ENCODE measurements around the gene ULK4.

The ULK4 gene

DNA sequence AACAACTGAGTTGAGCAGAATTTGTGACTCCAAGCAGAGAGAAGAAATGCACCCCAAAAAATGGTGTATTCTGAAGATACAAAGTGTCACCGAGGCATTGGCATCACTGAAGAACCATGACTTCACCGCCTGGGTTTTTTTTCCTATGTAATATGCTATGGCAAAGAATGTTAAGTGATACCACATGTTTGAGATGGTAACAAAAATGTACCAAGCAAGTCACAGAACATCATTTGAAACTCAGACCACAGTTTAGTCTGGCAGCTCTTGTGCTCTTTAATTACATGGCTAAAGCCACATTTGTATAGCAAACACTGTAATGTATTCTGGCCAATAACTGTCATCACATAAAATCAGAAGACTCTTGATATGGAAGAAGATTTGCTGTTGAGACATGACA lies 323.5 kb downstream of the ULK4 start:
- Histone ChIP-seq H3K4me3 (ENCODE audit: low read length) (no peak overlapping the region), H3K9me3 (ENCODE audit: control insufficient read depth, low read length) (no peaks in the 10 kb centered on the region), H3K4me1 (ENCODE audit: control insufficient read depth, insufficient read depth, low read length) (no peaks in the 10 kb centered on the region), H3K27me3 (ENCODE audit: control insufficient read depth, insufficient read depth, low read length) (no peaks in the 10 kb centered on the region), H3K36me3 (ENCODE audit: control insufficient read depth, insufficient read depth, low read length) (no peaks in the 10 kb centered on the region), H3K9ac (ENCODE audit: low read length) (no peak overlapping the region)

DNA sequence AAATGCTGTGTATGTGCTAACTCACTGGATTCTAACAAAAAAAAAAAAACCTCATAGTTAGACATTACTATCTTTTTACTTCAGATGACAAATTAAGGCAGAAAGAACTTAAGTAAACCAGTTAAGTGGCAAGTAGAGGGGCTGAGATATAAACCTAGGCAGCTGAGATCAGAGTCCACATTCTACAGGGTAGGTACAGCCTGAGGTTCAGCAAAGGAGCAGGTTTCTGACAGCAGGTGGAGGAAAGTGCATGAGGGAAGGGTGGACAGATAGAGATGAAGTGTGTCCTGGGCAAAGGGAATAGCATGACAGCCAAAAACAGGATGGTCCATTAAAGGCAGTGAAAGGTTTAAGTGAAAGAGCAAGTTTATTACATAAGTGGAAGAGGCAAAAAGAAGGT lies 329.2 kb downstream of the ULK4 start:
- Histone ChIP-seq H3K9ac (ENCODE audit: low read length) (no peak overlapping the region), H3K4me3 (ENCODE audit: low read length) (no peak overlapping the region), H3K36me3 (ENCODE audit: control insufficient read depth, insufficient read depth, low read length) (no peaks in the 10 kb centered on the region), H3K27me3 (ENCODE audit: control insufficient read depth, insufficient read depth, low read length) (no peaks in the 10 kb centered on the region), H3K9me3 (ENCODE audit: control insufficient read depth, low read length) (no peaks in the 10 kb centered on the region), H3K4me1 (ENCODE audit: control insufficient read depth, insufficient read depth, low read length) (peaks cover 14% of the 10 kb centered on the region)

DNA sequence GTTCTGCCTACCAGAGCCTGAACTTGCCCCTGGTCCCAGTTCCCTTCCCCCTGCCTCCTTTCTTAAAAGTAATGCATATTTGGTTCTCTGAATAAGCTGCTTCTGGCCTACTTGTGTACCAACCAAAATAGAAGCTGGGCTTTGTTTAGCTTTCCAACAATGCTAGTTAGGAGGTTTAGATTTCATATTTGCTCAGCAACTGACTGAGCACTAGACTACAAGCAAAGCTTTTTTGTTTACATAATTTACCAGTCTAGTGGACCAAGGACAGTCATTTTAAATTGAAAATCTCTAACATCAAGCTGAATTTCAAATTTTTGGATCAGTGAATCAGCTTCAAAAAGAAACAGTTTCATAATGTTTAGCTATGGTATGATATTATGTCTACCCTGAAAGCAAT lies 331.2 kb downstream of the ULK4 start:
- Histone ChIP-seq H3K27me3 (ENCODE audit: control insufficient read depth, insufficient read depth, low read length) (no peaks in the 10 kb centered on the region), H3K36me3 (ENCODE audit: control insufficient read depth, insufficient read depth, low read length) (no peaks in the 10 kb centered on the region), H3K9ac (ENCODE audit: low read length) (no peak overlapping the region), H3K9me3 (ENCODE audit: control insufficient read depth, low read length) (no peaks in the 10 kb centered on the region), H3K4me3 (ENCODE audit: low read length) (no peak overlapping the region), H3K4me1 (ENCODE audit: control insufficient read depth, insufficient read depth, low read length) (peaks cover 22% of the 10 kb centered on the region)

DNA sequence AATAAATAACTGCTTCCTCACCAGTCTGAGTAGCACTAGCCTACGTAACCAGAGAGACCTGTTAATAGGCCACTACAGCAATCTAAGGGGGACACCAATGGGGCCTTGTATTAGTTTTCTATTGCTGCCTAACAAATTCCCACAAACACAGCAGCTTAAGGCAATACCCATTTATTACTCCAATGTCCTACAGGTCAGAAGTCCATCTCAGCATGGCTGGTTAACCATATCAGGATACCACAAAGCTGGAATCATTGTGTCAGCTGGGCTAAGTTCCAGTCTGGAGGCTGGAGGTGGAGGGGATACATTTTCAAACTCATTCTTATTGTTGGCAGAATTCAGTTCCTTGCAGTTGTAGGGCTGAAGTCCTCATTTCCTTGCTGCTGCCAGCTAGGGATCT lies 331.9 kb downstream of the ULK4 start:
- H3K9me3 ChIP-seq (ENCODE audit: control insufficient read depth, low read length), result no peaks in the 10 kb centered on the region
- peaks cover 22% of the 10 kb centered on the region for H3K4me1 ChIP-seq (ENCODE audit: control insufficient read depth, insufficient read depth, low read length)
- no peak overlapping the region for H3K4me3 ChIP-seq (ENCODE audit: low read length)
- H3K36me3 ChIP-seq (ENCODE audit: control insufficient read depth, insufficient read depth, low read length), result no peaks in the 10 kb centered on the region
- H3K27me3 ChIP-seq (ENCODE audit: control insufficient read depth, insufficient read depth, low read length), result no peaks in the 10 kb centered on the region
- no peak overlapping the region for H3K9ac ChIP-seq (ENCODE audit: low read length)

DNA sequence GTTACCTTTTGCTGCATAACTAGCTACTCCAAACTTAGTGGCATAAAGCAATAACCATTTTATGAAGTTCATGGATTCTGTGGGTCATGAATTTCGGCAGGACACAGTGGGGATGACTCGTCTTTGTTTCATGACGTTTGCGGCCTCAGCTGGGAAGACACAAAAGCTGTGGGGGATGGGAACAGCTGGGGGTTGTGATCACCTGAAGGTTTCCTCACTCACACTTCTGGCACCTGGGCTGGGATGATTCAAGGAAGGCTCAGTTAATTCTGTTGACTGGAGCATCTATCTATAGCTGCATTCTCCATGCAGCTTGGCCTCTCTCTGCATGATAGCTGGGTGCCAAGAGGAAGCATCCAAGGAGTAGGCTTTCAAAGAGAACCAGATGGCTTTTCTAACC lies 332.8 kb downstream of the ULK4 start:
- H3K9me3 ChIP-seq (ENCODE audit: control insufficient read depth, low read length), result no peaks in the 10 kb centered on the region
- no peaks in the 10 kb centered on the region for H3K36me3 ChIP-seq (ENCODE audit: control insufficient read depth, insufficient read depth, low read length)
- H3K4me3 ChIP-seq (ENCODE audit: low read length), result no peak overlapping the region
- H3K27me3 ChIP-seq (ENCODE audit: control insufficient read depth, insufficient read depth, low read length), result no peaks in the 10 kb centered on the region
- H3K4me1 ChIP-seq (ENCODE audit: control insufficient read depth, insufficient read depth, low read length), result peaks cover 22% of the 10 kb centered on the region
- no peak overlapping the region for H3K9ac ChIP-seq (ENCODE audit: low read length)

- Histone ChIP-seq H3K9ac (ENCODE audit: low read length) (no peak overlapping the region), H3K4me3 (ENCODE audit: low read length) (no peak overlapping the region), H3K36me3 (ENCODE audit: control insufficient read depth, insufficient read depth, low read length) (no peaks in the 10 kb centered on the region), H3K9me3 (ENCODE audit: control insufficient read depth, low read length) (no peaks in the 10 kb centered on the region), H3K27me3 (ENCODE audit: control insufficient read depth, insufficient read depth, low read length) (no peaks in the 10 kb centered on the region), H3K4me1 (ENCODE audit: control insufficient read depth, insufficient read depth, low read length) (peaks cover 22% of the 10 kb centered on the region)
These were observed 334.3 kb downstream of the ULK4 start for GRCh38 chr3:41627477-41628087.

DNA sequence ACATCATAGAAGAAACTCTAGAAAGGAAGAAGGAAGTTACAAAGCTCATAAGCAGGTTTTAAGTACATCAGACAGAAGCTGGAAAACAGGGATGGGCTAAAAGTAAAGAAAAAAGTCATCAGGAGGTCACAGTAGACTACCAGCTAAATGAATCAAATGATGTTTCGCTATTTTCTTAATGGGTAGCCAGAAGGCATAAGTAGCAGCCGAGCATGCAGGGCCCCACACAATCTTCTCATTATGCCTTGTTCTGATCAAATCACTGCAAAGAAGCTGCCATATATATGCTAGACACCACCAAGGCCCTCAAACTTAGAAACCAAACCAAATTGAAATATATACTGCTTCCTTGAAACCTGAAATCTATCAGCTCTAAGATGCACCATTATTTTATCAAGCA lies 349.1 kb downstream of the ULK4 start:
- Histone ChIP-seq H3K4me1 (ENCODE audit: control insufficient read depth, insufficient read depth, low read length) (no peaks in the 10 kb centered on the region), H3K4me3 (ENCODE audit: low read length) (no peak overlapping the region), H3K36me3 (ENCODE audit: control insufficient read depth, insufficient read depth, low read length) (no peaks in the 10 kb centered on the region), H3K27me3 (ENCODE audit: control insufficient read depth, insufficient read depth, low read length) (no peaks in the 10 kb centered on the region), H3K9ac (ENCODE audit: low read length) (no peak overlapping the region), H3K9me3 (ENCODE audit: control insufficient read depth, low read length) (no peaks in the 10 kb centered on the region)

DNA sequence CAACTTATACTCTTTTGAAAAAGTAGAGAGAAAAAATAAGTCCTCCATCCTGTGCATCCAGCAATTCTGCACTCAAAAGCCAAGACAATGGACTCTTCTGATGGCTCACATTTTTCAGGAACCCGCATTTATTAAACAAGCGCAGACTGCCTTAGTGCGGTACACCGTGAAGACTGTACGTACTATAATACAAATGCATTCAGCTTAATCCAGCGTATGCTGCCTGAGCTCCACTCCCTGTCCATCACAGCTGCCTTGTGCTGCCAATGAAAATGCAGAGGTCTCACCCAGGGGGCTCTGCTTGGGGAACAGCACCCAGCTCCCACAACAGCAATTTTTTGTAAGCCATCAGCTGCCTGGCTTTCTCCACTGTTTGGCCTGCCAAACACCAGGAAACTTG lies 350.9 kb downstream of the ULK4 start:
- Histone ChIP-seq H3K4me3 (ENCODE audit: low read length) (no peak overlapping the region), H3K36me3 (ENCODE audit: control insufficient read depth, insufficient read depth, low read length) (no peaks in the 10 kb centered on the region), H3K9me3 (ENCODE audit: control insufficient read depth, low read length) (no peaks in the 10 kb centered on the region), H3K4me1 (ENCODE audit: control insufficient read depth, insufficient read depth, low read length) (no peaks in the 10 kb centered on the region), H3K9ac (ENCODE audit: low read length) (no peak overlapping the region), H3K27me3 (ENCODE audit: control insufficient read depth, insufficient read depth, low read length) (no peaks in the 10 kb centered on the region)

DNA sequence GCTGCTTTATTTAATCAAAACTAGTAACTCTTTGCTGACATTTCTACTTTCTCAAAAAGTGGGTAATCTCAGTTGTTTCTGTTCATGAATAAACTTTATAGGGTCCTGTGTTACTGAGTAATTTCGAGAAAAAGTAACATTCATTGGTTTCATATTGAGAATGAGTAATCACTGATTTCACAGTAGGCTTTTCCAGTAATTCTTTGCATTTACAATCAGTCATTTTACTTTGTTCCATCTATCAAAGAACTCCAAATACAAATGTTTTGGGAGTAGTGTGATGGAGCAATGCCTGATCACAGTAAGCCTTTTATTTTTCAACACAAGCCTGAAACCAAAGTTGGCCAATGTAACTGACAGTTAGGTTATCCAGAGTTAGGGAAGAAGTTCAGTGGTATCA lies 353.6 kb downstream of the ULK4 start:
- H3K4me3 ChIP-seq (ENCODE audit: low read length), result no peak overlapping the region

GRCh38 chr3:41603807-41604206 lies 358.1 kb downstream of the ULK4 start:
- Histone ChIP-seq H3K4me3 (ENCODE audit: low read length) (no peak overlapping the region), H3K9me3 (ENCODE audit: control insufficient read depth, low read length) (no peaks in the 10 kb centered on the region), H3K27me3 (ENCODE audit: control insufficient read depth, insufficient read depth, low read length) (no peaks in the 10 kb centered on the region), H3K4me1 (ENCODE audit: control insufficient read depth, insufficient read depth, low read length) (no peaks in the 10 kb centered on the region), H3K36me3 (ENCODE audit: control insufficient read depth, insufficient read depth, low read length) (no peaks in the 10 kb centered on the region), H3K9ac (ENCODE audit: low read length) (no peak overlapping the region)

More for the DNA sequence above, 353.6 kb downstream of the ULK4 start:
- no peaks in the 10 kb centered on the region for H3K4me1 ChIP-seq (ENCODE audit: control insufficient read depth, insufficient read depth, low read length)
- H3K36me3 ChIP-seq (ENCODE audit: control insufficient read depth, insufficient read depth, low read length), result no peaks in the 10 kb centered on the region
- H3K27me3 ChIP-seq (ENCODE audit: control insufficient read depth, insufficient read depth, low read length), result no peaks in the 10 kb centered on the region
- H3K9ac ChIP-seq (ENCODE audit: low read length), result no peak overlapping the region
- H3K9me3 ChIP-seq (ENCODE audit: control insufficient read depth, low read length), result no peaks in the 10 kb centered on the region

DNA sequence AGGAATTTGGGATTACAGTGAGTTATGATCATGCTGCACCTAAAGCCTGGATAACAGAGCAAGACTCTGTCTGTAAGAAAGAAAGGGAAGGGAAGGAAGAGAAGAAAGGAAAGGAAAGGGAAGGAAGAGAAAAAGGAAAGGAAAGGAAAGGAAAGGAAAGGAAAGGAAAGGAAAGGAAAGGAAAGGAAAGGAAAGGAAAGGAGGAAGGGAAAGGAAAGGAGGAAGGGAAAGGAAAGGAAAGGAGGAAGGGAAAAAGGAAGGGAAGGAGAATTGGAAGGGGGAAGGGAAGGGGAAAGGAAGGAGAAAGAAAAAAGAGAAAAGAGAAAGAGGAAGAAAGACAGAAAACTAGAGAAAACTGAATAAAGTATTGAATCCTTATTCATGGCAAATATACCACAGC lies 359.8 kb downstream of the ULK4 start:
- H3K9ac ChIP-seq (ENCODE audit: low read length), result no peak overlapping the region
- H3K4me1 ChIP-seq (ENCODE audit: control insufficient read depth, insufficient read depth, low read length), result no peaks in the 10 kb centered on the region
- H3K9me3 ChIP-seq (ENCODE audit: control insufficient read depth, low read length), result no peaks in the 10 kb centered on the region
- no peak overlapping the region for H3K4me3 ChIP-seq (ENCODE audit: low read length)
- H3K36me3 ChIP-seq (ENCODE audit: control insufficient read depth, insufficient read depth, low read length), result no peaks in the 10 kb centered on the region
- no peaks in the 10 kb centered on the region for H3K27me3 ChIP-seq (ENCODE audit: control insufficient read depth, insufficient read depth, low read length)

- Histone ChIP-seq H3K27me3 (ENCODE audit: control insufficient read depth, insufficient read depth, low read length) (no peaks in the 10 kb centered on the region), H3K4me1 (ENCODE audit: control insufficient read depth, insufficient read depth, low read length) (no peaks in the 10 kb centered on the region), H3K9ac (ENCODE audit: low read length) (no peak overlapping the region), H3K9me3 (ENCODE audit: control insufficient read depth, low read length) (no peaks in the 10 kb centered on the region), H3K36me3 (ENCODE audit: control insufficient read depth, insufficient read depth, low read length) (no peaks in the 10 kb centered on the region), H3K4me3 (ENCODE audit: low read length) (no peak overlapping the region)
These were observed 360.4 kb downstream of the ULK4 start for GRCh38 chr3:41601404-41601987.

DNA sequence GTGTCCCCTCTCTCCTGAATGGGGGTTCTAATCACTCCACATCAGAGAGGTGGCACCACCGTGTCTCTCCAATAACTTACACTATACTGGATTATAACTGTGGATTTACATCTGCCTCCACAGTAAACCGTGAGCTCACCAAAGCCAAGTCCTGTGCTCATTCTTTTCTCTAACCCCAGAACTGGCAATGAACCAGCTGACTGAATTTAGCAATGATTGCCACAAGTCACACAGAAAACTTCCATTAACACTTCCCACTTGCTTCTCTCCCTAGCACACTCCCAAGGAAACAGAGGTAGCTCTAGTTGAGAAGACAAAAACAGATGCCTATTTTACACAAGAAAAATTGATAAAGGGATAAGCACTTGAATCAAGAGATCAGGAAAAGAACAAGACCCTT lies 361.3 kb downstream of the ULK4 start:
- no peak overlapping the region for H3K4me3 ChIP-seq (ENCODE audit: low read length)
- no peaks in the 10 kb centered on the region for H3K4me1 ChIP-seq (ENCODE audit: control insufficient read depth, insufficient read depth, low read length)
- H3K9me3 ChIP-seq (ENCODE audit: control insufficient read depth, low read length), result no peaks in the 10 kb centered on the region
- no peak overlapping the region for H3K9ac ChIP-seq (ENCODE audit: low read length)
- no peaks in the 10 kb centered on the region for H3K27me3 ChIP-seq (ENCODE audit: control insufficient read depth, insufficient read depth, low read length)
- H3K36me3 ChIP-seq (ENCODE audit: control insufficient read depth, insufficient read depth, low read length), result no peaks in the 10 kb centered on the region
